NCI-H1105 (cell line): ENCODE data around the gene MED27.

Source experiments
- DNase-seq: peaks from one replicate; lab custom pipeline; 2025; lab: John Stamatoyannopoulos, UW

The MED27 gene

DNA sequence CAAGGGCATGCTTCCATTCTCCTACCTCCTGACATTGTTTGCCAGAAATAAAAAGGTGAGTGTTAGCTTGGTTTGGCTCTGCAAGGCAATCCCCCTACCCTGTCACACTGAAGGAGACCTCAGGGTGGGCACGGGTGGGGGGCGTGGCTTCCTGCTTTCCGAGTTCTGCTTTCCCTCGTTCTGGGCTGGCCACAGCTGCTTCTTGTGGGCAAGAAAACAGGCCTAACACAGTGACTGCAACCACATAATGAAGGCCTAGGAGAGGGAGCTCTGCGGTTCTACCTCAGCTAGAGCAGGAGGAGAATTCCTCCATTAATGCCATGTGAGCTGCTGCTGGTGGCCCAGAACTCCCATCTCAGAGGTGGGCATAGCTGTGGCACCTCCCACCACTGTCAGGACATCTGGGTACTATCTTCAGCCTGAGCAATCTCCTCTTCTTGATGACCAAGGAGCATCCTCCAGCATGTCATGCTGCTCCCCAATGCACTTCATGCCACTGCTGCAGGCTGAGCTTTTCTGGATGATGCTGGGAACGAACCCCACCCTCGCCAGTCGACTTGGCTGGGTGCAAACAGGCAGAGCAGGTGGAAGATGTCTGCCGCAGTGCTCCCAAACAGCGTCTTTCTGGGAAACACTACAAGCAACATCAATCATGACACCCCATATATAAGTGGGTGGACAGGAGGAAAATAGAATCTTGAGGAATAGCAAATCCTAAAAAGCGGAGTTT, 200.3 kb downstream of the MED27 start:
- no peak for DNase-seq

DNA sequence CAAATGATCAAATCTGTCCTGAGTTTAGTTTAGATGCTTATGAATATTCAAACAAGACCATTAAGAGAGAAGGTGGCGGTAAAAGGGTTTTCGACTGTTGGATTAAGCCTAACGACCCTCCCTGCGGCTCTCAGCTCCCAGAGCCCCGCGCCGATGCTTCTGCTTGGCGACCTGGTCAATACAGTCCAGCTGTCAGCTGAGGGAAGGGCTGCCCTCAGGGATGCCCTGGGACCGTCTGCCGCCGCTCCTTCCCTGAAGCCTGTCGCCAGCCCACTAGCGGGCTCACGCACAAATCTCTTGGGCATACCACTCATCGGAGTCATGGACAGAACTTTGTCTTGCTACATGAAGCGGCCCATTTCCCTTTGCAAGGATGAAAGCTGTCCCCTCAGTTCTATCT, 203.2 kb downstream of the MED27 start:
- DNase-seq, result no peak

DNA sequence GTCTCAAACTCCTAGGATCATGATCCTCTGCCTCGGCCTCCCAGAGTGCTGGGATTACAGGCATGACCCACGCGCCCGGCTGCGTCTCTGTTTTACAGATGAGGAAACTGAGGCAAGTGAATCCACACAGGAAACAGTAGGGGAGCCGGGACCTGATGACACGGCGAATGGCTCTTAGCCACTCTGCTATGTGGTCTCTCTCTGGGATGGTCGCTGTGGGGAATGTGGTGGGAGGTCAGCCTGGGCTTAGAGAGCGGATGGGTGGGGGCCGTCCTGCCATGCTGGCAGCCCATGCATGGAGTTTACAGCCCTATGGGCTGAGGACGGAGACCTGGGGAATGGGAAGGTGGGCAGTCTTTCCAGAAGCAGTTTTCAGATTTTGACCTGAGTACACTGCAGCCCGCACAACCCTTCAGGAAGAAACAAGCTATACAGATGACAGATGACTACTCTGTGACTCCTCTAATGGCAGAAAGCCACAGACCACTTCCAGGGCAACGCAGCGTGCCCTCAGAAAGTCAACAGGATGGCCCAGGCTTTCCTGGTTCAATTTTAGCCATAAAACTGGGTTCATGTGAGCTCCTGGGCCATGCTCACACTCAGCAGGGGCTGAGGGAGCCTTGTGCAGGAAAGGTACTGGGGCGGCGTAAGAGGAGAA, 203.7 kb downstream of the MED27 start:
- DNase-seq, result no peak

DNA sequence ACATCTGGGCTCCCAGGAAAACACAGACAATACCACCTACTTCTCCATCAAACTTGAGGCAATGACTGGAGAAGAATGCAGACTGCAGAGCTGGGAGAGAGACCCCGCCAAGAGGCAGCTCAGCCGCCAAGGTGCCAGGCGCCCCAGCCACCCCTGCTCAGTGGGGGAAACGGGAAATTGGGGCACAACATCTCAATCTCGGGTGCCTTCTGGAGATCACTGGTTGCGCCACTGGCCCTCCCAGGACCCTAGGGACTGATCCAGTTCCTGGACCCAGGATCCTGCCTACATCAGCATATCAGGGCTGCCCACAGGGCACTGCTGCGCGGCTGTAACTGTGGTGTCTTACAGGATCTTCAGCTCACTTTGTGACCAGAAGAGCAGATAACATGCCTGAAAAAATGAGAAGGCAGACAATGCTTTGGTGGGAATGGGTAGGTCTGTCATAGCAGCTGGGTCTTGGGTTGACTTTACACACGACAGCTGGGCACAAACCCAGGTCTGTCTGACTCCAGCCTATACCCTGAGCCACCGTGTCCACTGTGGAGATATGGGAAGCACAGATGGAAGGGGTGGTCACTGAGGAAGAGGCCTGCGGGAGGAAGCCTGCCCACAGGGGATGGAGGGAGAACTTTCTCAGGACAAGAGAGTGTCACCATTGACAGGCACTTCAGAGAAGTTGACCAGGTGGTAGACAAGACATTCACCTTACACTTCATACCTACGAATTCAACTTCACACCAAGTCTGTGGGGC, 204.6 kb downstream of the MED27 start:
- no peak for DNase-seq

DNA sequence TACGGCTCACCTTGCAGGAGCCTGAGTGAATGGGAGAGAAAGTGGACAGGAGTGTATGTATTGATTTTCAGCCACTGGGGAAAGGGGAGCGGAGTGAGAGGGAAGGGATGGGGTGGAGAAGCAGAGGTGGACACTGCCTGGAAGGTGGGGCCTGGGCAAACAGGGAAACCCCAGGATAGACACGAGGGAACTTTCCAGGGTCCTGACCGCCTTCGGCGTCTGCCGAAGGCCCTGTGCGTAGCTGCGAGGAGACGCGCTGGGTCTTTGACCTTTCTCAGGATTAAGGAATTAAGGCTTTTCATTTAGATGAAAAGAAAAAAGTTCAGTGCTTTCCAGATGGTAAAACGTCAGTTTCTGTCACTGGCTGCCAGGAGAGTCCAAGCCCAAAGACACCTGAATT, 205.2 kb downstream of the MED27 start:
- no peak for DNase-seq

DNA sequence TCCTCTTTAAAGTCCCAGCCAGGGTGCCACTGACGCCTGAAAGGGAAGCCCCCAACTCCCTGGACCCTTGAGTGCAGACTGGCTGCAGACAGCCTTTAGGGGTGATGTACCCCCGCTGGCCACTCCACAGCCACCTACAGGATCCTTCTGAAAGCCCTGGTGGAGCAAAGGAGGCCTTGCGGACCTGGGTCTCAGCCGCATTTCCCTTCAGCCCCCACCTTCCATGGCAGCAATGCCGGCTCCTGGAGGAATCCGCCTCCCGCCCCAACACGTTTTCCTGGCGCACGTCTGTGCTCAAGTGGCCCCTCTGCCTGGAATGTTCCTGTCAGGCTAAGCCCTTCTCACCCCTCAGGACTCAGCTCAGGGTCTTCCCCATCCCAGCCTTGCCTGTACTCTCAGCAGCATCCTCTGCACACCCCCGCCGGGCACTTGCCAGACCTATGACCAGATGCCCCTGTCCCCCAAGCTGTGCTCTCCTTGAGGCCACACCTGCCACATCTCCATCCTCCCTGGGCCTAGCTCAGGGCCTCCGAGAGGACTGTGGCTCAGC, 205.7 kb downstream of the MED27 start:
- DNase-seq, result no peak

DNA sequence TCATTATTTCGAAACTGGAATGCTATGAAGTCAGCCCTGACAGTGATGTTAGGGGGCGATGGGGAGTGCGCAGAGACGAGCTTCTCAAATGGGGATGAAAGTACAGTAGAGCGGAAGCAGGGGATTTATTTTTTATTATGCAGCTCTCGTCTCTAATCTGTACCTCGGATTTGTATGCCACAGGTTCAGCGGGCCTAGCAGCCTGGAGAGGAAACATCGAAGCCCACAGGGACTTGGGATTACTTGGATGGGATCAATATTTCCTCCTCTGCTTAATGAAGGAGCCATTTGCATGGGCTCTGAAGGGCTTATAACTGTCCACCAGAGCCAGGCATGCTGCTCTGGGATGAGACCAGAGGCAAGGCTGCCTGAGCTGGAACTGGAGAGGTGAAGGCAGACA, 206.3 kb downstream of the MED27 start:
- no peak for DNase-seq

DNA sequence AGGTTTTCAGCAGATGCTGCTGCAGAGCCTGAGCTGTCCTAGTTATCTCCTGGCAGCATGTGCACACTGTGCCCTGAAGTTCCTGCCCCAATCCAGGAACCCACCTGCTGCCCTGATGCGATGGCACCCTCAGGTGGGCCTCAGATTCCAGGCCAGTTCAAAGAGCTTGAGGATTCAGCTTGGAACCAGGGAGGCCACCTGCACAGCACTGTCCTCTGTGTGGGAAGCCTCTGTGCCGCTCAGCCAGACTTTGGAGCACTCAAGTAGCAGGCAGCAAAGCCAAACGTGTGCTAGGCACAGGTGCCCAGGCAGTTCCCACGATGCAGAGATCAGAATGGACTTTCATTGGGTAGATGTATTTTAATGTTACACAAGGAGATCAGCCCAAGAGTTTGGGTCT, 207.0 kb downstream of the MED27 start:
- no peak for DNase-seq

DNA sequence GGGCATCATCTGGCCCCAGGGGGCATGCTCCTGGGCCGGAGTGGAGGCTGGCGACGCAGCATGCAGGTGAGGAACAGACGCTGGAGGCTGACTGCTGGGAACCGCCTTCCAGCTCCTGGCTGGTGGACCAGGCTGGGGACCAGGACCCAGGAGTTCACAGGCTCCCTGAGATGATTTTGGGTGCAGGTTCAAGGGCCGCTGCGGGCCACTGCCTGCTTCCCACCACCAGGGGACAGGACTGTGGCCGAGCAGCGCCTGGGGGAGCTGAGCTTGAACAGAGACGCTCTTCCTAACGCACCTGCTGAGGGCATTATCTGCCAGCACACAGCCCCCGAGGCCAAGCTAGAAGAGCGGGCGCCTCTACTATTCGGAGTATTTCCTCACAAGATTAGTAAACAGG, 207.7 kb downstream of the MED27 start:
- no peak for DNase-seq

DNA sequence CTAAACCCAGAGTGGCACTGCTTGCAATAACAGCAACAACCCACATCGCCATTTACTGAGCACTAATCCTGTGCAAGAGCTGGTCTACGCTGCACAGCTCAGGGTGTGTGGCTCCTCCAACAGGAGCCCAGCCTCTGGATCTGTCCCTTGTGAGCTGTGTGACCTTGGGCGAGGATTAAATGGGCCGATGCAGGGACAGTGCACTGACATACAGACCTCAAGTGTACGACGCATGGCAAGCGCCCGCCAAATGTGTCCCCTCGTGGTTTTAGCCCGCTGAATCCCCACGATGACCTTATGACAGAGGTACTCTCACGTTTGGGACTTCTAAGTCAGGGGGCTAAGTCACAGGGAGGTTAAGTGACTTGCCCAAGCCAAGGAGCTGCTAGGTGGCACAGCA, 209.5 kb downstream of the MED27 start:
- DNase-seq, result no peak

DNA sequence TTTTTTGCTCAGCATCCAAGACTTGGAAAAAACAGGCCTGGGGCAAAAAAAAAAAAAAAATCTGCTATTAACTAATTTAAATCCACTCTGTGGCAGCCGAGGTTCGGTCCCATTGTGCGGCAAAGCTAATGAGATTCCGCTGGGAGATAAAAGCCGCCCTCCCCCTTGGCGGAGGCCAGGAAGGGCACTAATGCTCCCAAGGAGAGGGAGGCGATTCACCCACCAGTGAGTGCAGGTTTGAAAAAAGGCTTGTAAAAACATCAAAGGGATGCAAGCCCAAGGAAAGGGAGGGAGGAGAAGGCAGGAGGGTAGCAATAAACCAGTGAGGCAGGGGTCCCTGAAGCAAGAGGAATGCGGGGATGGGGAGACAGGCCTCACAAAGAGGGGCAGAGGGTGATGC, 210.3 kb downstream of the MED27 start:
- no peak for DNase-seq

DNA sequence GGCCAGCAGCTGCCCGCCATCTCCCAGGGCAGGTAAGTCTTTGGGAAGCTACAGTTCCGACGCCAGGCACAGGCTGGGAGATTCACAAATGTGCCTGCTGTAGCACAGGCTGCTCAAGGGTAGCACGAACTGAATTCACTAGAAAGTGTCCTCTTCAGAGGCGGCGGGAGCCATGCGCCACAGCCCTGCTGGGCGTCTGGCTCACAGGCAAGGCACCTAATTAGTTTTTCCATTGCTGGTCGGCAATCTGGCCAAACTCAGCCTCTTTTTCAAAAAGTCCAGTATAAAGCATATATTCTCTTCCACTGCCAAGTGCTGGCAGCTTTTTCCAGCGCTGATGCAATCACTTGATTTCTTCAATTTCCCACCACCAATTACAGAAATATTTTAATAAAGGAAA, 210.9 kb downstream of the MED27 start:
- no peak for DNase-seq

DNA sequence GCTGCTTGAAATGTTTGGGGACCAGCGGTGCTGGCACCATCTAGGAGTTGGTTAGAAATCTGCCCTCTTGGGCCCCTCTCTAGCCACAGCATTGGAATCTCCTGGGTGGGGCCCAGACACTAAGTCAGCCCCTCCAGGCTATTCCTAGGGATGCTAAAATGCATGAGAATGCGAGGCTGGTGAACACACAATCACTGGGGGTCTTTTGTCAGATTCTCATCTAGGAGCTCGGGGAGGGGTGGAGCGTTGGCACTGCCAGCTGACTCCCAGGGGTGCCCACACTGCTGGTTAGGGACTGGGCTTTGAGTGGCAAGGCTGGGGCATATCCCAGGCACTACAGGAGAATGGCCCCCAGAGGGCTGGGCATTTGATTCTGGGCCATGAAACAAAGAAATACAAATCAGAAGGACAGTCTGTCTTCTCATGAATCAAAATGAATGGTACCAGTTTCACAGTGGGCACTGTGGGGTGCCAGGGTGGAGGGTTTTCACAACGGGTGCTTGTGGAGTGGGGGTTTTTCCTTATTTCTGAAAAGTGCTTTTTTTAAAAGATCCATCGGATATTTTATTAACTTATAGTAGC, 212.0 kb downstream of the MED27 start:
- DNase-seq, result no peak

DNA sequence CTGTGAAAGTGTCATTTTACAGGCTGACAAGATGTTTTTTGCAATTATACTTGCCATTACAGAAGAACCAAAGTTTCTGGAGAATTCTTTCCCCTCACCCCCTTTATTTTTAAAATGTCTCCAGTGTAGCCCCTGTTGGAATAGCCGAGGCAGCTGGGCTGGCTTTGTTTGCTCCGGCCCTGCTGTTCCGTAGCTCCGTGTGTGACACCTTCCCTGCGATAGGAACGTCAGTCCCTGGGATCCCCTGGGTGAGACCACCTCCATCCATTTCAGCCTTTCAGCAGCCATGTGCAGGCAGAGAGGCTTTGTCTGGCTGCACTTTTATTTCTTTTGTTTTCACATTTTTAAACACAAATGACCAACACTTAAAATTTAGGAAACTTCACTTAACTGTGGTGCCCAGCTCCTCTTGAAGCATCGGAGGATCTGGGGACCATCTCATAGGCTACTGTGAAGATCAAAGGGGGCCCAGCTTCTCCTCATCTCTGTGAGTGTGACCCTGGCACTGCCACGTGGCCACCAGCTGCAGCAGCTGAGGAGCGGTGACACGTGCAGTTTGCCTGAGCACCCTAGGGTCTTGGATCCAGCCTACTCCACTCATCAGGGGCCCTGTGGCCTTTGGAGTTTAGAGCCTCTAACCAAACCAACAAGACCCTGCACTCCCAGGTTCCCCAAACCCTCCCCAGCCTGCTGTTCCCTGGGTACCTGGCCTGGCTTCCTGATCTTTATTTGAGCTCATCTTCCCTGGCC, 214.0 kb downstream of the MED27 start:
- no peak for DNase-seq

DNA sequence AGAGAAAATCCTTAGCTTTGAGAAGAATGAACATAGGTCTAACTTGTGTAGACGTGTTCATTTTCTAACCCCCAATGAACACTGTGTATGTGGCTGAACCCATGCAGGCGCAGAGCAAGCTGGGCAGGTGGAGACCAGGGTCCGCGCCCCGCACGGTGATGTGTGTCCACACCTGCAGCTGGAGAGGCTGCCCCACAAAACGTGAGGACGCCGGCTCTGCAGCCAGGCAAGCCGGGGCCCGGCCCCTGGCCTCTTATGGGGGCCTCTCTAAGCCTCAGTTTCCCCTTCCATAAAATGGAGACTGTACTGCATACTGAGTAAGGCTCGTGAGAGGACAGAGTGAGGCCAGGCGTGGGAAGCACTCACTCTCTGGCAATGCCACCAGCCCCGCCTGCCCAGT, 215.1 kb downstream of the MED27 start:
- DNase-seq, result no peak

DNA sequence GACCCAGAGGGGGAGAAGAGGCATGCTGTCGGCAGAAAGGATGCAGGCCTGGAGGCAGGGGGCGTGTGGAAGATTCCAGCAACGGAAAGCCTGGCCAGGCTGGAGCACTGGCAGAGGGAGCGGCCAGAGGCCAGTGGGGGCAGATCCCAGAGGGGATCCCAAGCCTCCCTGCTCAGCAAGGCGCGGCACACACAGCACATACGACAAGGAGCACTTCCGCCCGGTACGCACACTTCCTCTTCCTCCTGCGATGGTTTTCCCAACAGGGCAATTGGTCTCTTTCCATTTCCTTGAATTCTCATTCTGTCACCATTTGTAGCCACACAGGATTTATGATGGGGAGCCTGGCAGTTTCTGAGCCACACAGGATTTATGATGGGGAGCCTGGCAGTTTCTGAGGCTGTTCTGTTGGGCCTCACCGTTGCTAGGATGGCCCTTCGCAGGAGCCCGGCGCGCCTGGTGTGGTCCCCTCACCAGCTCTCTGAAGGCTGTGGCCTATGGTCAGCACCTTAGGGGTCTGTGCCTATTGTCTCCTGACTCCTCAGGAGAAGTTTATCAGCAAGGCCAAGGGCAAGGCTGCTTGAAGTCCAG, 216.3 kb downstream of the MED27 start:
- DNase-seq, result no peak

DNA sequence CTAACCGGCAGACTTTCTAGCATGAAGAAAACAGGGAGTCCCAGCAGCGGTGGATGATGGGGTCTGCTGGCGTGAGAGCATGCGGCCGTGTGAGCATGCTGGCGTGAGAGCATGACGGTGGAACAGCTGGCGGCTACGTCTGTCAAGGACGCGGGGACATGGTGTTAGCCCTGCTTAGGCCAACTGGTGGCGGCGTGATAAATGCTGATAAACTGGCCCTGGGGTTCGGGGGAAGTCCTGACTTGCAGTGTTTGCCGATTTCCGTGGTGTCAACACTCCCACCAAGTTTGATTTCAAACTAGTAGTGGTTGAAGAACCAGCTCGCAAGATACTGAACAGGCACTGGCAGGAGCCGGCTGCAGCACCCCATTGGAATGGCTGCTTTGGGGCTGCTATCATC, 217.4 kb downstream of the MED27 start:
- DNase-seq, result no peak

DNA sequence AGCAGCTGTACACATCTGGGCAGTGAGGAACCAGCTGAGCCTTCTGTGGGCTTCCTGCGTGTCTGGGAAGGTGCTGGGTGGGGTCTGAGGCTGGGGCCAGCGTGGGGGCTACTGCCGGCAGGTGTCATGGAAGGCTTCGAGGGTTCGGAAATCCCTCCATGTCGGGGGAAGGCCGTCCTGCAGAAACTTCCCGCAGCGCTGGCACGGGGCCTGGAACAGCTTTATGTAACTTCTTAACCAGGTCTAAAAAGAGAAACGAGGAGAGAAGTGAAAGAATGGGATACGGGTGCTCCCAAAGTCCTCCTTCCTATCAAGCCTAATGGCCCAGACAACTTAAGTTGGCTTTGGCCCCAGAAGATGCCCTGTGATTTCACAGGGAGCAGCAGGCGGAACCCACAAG, 219.2 kb downstream of the MED27 start:
- no peak for DNase-seq

DNA sequence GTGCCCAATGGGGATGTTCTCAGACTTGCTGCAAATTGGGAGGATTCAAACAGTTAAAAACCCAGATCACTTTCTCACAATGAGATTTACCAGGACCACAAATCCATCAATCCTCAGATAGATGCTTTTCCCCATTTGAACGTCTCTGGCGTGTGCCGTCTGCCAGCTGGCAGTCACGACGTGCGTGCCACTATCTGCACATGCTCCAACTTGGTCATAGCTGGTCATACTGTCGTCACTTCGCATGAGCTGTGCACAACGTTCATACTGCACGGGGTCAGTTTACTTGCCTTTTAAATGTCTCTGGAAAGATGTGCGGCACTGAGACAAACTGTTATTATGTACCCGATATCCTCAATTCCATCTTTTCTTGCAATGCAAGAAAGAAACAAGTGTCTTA, 221.5 kb downstream of the MED27 start:
- no peak for DNase-seq

DNA sequence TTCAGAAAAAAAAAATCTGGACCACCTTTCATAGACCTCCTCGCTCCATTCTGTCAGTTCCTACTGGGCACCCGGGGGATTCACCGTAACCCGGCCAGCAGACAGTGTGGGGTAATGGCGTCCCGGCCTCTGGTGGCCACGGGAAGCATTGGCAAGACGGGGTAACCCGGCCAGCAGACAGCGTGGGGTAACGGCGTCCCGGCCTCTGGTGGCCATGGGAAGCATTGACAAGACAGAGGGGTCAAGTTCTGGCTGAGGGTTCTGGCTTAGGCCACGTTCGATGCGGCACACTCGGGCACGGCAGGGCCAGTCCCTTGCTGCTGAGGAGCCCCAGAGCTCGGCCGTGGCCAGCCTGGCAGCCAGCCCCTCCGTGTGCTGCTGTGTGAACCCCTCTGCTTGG, 223.6 kb downstream of the MED27 start:
- no peak for DNase-seq

DNA sequence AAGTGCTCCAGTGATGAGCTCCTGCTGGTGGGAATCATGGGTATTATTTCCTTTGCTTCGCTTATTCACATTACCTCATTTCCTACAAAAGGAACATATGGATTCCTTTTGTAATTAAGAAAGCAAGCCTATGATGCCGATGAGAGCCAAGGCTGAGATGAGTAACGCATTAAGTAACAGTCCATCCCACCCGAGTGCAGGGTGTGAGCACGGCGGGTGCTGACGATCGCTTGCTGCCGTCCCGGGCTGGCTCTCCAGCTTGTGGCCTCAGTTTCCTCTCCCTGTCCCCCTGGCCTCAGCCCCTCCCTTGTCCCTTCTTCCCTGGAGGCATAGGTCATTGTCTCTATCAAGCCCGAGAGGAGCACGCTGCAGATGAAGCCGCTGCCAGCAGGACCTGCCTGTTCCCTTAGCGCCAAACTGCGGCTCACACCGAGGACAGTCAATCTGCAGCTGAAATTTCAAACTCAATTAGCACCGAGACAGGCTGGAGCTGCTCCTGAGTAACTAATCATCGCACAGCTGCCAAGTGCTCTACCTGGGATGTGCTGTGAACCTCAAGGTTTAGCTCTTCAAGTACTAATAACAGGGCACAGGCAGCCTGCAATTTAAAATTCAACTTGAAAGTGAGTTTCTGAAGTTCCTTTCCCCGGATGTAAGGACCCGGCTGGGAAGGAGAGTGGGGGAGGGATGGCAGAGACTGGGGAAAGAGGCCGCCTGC, 224.6 kb downstream of the MED27 start:
- DNase-seq, result no peak
